Fibroblast of lung (primary cell): ENCODE data around the gene CCNG2.

Experiments
- EZH2 ChIP-seq: IDR thresholded peaks from 2 replicates; pipeline ENCODE4 v1.5.1; 2012; ENCODE audit warnings: low read length, control low read depth, mild to moderate bottlenecking; ENCODE audit errors: missing control alignments
- TF ChIP-seq, protein P1 (sequence below), 2 donors: IDR thresholded peaks in 1 of 2; conservative IDR thresholded peaks in 1 of 2; 1 replicate in 1 of 2; 2 replicates in 1 of 2; pipeline ENCODE4 v1.5.1; 2011 to 2012; ENCODE audit warnings: low read length in 2 of 2, control low read depth in 1 of 2, inconsistent platforms in 1 of 2, low read depth in 1 of 2, mild to moderate bottlenecking in 1 of 2

DNA sequence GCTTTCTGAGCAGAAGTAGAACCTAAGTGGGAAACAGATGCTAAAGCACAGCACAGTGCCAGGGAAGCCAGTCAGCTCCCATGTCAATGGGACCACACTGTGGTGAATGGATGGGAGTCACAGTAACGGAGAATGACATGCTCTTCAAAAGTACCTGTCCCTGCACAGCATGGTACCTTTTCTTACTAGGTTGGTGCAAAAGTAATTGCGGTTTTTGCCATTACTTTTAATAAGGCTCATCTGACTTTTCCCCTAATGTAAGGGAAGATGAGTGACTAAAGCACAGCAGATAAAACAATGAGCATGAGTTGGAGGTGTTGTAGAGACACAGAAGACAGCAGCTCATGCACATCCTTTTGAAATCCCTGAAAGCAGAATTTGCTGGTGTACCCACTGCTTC lies 62.3 kb downstream of the CCNG2 start:
- TF ChIP-seq, protein P1, sequence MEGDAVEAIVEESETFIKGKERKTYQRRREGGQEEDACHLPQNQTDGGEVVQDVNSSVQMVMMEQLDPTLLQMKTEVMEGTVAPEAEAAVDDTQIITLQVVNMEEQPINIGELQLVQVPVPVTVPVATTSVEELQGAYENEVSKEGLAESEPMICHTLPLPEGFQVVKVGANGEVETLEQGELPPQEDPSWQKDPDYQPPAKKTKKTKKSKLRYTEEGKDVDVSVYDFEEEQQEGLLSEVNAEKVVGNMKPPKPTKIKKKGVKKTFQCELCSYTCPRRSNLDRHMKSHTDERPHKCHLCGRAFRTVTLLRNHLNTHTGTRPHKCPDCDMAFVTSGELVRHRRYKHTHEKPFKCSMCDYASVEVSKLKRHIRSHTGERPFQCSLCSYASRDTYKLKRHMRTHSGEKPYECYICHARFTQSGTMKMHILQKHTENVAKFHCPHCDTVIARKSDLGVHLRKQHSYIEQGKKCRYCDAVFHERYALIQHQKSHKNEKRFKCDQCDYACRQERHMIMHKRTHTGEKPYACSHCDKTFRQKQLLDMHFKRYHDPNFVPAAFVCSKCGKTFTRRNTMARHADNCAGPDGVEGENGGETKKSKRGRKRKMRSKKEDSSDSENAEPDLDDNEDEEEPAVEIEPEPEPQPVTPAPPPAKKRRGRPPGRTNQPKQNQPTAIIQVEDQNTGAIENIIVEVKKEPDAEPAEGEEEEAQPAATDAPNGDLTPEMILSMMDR (conservative IDR thresholded peaks at IDR 0.05 in 1 of 2, IDR thresholded peaks at IDR 0.05 in 1 of 2; ENCODE audit: low read depth in 1 of 2, low read length in 2 of 2), result no peak
- no peak for TF ChIP-seq EZH2
